GM19438 (cell line): ENCODE results near the gene APOL1.
"Not testable (repeated sequence)": the region's sequence is repeated elsewhere in the genome, so short reads cannot be mapped to it uniquely, and the experiment has no call there.

Experiments used
- ATAC-seq: cut with Tn5 transposase; IDR thresholded peaks from one replicate; pipeline ENCODE4 v1.9.1; 2021; ENCODE audit warnings: low read depth; ENCODE audit not compliant: unreplicated experiment

Gene APOL1

DNA sequence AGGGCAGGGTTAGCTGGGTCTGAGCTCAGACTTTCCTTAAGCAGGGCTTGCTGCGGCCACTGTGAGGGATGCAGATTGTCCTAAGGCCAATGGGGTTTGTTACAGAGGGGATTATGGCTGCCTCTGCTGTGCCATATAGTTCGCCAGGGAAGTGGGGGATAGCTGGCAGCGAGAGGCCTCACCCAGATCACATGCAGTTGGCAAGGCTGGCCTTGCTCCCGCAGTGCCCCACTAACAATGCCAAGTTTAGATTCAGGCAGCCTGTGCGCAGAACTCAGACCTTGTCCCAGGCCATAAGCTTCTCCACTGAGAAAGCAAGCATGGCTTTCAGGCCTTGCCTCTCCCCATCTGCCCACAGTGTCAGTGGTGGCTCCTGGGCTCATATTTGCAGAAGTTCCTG is 8.9 kb upstream of the APOL1 start:
- ATAC-seq: no peak

DNA sequence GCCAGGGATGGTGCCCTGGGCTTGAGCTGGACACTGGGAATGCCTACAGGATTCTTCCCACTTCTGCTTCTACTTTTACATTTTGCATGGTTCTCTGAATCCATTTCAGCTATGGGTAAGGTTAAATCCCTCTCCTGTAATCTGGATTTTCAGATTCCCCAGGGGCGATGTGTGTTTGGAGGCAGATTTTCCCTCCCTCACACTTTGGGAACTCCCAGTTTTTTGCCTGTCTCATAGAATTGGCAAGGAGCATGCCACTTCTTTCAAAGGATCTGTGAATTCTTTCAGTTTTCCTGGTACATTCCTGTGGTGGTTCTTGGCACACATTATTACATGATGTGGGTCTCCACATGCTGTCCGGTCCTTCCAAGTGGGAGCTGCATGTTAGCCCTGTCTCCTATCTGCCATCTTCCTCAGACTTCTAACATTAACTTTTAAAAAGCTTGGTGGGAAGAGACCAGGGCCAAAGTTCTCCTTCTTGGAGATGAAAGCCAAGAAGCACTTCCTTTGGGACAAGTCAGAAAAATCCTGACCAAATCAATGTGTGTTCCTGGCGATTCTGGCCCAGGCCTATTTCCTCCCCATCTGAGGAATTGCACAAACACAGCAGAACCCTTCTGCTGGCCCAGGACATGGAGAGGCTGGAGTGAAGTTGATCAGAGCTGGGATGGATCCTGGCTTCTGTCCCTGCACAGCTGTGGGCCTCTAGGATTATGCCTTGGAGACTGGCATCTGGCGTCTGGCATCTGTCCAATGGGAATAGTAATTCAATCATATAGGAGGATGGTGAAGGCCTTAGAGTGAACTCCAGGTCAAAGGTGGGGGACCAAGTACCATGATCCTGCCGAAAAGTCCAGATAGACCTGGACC is 8.2 kb upstream of the APOL1 start:
- no peak for ATAC-seq

DNA sequence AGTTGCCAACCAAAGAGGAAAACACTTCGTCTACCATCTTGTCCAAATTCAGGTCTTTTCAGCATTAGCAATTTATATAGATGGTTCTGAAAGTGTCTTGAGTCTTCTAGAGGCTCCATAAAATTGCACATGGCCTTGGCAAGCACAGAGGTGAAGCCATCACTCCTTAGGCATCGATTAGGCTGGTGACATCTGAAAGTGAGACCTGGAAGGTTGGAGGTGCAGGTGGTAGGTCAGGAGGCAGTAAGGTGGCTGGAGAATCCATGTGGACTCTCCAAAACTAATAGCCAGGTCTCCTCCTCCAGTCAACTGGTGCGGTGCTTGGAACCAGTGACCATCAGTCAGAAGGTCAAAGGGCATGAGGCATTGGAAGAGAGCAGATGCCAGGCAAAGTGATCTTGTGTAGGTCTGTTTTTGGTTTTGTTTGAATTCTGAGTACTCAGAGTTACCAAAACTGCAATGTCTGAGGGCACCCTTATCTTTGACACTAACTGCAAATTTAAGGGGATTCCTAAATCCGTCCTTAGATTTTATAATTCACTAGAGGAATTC is 7.1 kb upstream of the APOL1 start:
- no peak for ATAC-seq

DNA sequence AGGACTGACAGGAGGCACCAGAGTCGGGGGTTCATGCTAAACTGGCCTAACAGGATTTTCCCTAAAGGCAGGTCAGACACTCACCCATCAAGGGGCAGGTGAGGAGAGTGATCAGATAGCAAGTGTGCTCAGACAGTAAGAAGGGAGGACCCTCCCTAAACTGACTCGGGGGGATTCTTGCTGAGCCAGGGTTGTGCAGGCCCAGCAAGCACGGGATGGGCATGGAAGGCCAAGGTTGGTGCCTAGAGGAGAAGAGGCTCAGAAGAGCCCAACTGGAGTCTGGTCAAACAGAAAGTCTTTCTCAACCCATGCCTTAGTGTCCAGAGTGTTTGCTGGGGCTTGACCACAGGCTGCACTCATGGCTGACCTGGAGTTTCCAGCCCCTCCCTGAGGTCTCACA is 6.2 kb upstream of the APOL1 start:
- no peak for ATAC-seq

DNA sequence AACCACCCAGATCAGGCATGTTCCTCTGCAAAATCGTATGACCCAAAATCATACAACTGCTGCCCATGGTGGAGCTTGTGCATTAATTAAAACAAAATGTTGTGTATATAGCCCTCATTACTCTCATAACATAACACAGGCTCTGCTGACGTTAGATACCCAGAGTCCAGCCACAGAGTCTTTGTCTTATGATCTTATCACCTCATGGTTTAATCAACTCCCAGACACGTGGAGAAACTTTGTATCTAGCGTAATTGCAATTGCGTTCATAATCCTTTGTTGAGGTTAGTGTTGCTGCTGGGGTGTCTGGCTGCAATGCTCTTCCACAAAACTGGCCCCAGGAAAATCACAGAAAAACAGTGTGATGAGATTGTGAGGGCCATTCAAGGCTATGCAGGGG is 5.0 kb upstream of the APOL1 start:
- ATAC-seq: no peak

DNA sequence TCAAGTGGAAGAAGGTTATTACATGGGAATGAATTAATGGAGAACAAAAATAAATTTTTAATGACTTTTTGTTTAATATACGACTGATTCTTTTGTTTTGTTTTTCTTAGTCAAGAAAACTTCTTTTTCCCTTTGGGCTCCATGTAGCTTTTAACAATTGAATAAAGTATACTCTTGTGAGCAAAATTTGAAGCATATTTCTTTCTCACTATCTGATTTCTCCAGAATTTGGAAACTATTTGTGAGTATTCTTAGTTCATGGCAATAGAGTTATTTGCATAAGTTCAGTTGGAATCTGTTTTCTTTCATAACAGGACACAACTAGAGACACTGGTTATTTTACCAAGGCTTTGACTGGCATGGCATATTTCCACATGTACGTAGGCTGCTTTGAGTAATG is 3.8 kb upstream of the APOL1 start:
- ATAC-seq: no peak

DNA sequence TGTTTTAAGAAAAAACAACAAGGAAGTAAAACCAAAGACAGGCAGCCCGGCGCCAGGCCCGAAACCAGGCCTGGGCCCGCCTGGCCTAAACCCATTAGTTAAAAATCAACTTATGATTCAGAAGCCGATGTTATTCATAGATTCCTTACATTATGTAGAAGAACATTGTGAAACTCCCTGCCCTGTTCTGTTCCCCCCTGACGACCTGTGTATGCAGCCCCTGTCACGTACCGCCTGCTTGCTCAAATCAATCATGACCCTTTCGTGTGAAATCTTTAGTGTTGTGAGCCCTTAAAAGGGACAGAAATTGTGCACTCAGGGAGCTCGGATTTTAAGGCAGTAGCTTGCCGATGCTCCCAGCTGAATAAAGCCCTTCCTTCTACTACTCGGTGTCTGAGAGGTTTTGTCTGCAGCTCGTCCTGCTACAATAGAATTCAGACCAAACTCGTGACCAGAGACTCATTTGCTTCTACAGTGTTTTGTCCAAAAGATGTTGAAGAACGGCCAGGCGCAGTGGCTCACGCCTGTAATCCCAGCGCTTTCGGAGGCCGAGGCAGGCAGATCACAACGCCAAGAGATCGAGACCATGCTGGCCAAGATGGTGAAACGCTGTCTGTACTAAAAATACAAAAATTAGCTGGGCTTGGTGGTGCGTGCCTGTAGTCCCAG is 2.5 kb upstream of the APOL1 start:
- ATAC-seq: not testable (repeated sequence)

DNA sequence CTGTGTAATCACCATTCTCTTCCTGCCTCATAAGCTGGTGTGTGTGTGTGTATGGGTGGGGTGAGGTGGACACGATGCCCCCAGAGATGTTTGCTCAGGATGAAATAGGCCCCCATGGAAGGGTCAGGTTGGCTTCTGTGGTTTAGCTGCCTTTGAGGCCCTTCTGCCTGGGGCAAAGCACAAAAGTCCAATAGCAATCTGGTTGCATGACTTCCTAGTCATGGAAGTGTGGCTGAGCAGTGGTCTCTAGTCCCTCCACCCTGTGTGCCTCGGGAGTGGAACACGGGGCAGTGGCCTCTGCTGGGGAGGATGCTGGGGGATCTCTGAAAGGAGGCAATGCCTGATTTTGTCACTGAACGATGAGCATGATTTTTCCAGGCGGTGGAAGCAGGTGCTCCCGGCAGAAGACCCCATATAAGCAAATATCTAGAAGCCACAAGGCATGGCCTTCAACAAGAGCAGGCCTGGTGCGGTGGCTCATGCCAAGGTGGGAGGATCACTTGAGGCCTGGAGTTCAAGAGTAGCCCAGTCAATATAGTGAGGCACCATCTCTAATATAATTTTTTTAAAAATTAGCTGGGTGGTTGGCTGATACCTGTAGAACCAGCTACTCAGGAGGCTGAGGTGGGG is 839 bp upstream of the APOL1 start:
- ATAC-seq: not testable (repeated sequence)

DNA sequence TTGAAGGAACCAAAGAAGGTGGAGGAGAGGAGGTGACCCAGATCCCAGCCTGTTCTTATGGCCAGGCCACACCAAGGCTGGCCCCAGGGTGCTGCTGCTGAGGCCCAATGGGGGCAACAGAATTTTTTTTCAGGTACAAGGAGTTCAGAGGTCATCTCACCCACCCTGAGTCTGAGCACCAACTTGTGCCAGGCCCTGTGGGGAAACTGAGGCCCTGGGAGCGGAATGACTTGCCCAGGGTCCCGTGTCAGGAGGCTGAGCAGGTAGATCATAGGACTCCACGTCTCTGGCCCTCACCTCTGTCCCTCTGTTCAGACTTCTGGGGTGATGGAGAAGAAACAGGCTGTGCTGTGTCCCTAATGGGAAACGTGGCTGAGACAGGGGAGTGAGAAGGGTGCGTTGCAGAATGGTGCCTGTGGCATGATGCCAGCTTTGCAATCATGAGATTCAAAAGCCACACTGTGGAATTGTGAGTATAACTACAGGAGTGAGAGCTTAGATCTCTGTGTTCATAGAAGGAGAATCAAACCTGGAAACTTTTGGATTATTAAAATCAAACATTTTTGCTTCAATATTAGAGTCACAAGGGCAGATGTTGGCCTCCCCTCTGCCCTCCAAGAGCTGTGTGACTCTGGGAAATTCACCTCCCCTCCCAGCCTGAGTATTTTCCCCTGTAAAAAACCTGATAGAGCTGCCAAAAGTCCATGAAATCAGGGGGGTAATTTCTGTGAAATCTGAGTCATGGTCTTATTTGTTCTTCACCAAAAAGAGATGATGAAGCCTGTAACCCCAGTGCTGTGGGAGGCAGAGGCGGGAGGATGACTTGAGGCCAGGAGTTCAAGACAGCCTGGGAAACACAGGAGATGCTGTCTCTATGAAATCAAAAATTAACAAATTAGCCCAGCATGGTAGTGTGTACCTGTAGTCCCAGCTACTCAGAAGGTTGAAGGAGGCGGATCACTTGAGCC is 874 bp downstream of the APOL1 start:
- ATAC-seq: peak; percentile 15

DNA sequence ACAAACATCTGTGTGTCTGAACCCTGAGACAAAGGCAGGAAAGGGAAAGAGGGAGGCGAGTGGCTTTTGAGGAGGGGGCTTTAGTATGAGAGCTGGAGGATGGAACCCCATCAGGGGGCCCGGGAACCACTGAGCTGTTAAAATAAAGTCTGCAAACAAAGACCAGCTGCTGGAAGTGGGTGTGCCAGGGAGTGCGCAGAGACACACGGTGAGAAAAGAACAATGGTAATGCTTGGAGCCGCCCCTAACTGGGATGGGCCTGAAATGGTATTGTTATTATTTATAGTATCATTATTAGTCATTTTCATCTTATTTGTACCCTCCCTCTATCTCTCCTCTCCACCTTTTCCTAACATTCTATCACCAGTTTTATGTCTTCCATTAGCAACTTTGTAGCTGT is 2.6 kb downstream of the APOL1 start:
- ATAC-seq: not testable (repeated sequence)

DNA sequence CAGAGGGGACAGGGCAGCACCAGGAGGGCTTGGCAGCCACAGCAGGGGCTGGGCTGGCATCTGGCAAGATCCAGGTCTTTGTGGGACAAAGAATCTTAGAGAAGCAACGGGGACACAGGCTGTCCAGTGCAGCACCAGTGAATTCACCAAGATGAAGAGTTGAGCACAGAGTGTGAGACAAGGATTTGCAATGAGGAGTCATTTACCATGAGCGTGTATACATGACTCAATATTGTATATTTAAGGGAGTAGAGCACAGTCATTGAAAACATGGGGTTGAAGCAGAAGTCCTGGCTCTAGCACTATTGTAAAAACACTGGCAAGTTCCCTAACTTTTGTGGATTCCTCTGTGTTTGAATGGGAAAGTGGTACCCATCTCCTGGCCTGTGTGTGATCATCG is 3.5 kb downstream of the APOL1 start:
- no peak for ATAC-seq

DNA sequence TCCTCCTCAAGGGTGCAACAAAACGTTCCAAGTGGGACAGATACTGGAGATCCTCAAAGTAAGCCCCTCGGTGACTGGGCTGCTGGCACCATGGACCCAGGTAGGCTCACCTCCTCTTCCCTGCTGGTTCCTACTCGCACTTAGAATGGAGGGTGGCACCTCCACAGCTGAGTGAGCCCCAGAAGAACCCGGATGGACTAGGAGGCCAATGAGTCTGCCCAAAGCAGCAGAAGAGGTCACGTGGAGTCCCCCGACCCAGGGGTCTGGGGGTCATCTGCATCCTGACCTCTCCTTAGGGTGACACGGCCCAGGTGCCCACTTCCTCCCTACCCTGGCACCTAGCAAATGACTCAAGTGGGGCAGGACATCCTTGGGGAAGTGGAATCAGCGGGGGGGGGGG is 4.4 kb downstream of the APOL1 start:
- ATAC-seq: no peak

DNA sequence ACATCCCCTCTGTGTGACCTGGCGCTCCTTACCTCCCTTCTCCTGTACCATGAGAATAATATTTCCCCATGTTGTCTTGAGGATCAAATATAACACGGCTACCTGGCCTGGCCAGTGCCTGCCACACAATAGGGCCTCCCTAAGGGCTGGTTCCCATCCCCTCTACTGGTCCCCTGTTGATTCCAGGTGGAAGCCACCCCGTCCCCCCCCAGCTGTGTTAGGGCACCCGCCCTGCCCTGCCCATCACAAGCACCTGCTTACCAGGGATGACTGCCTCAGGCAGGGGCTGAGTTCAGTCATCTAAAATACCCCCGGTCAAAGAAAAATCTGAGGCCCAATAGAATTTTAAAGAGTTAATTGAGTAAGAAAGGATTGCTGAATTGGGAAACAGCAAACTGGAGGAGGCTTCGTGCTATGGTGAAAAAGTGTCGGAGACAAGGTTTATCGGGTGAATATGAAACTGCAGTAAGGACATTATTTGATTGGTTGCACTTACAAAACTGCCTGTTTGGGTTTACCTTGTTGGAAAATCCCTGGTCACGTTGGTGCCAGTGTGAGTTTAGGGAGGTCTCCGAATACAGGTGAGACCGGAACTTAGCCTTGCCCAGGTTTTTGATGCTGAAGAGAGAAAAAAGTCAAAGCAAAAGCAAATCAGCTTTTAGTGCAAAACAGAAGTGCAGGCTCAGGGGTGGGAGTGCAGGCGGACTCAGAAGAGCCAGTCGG is 5.2 kb downstream of the APOL1 start:
- no peak for ATAC-seq

DNA sequence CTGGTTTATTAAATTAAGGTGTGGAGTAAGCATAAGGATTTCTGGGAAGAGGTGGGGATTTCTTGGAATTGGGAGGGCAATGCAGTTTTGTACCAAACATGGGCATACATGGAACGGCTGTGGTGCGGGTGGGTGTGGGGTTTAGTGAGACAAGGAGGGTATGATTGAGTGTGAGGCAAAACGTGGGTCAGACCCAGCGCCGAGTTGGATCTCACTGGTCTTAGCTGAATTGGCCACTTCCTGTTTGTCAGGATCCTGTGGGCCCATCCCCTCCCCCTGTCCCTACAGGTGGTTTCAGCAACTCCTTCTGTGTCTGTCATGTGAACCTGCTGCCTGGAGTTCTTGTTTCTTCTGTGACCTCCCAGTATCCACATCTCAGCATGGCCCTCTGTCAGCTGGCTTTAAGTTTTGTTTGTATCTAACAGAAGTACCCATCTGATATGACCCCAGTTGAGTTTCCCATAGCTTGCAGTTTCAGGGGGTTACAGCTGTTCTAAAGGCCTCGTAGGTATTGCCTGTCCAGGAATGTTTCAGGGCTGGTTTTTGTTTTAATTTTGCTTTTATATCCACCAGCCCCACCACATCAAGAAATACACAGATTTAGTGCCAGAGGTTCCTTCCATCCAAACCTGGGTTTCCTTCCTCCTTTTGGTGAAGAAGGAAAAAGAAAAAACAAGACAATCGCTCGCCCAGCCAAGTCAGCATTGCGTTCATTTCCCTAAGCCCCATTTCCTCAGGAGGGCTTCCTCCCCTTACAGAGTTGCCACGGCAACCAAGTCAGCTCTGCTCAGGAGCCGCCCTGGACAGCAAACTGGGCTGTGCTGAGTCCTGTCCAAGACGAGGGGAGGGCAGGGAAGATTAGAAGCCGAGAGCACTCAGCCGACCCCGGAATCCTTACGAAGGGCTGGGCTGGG is 6.0 kb downstream of the APOL1 start:
- ATAC-seq: no peak

DNA sequence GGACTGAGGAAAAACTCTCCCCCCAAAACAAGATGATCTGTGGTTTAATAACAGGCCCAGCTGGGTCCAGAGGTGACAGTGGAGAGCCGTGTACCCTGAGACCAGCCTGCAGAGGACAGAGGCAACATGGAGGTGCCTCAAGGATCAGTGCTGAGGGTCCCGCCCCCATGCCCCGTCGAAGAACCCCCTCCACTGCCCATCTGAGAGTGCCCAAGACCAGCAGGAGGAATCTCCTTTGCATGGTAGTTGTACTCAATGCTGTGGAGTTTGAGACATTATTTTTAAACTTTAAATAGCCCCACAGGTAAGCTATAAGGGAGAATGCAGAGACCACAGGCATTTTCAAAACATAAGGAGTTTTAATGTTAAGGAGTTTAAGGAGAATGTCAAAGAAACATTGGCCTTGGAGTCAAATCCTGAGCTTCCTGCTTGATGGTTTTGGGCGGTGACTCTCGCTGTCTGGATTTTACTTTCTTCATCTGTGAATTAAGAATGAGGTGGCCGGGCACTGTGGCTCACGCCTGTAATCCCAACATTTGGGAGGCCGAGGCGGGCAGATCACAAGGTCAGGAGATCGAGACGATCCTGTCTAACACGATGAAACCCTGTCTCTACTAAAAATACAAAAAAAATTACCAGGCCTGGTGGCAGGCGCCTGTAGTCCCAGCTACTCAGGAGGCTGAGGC is 6.8 kb downstream of the APOL1 start:
- ATAC-seq: no peak

DNA sequence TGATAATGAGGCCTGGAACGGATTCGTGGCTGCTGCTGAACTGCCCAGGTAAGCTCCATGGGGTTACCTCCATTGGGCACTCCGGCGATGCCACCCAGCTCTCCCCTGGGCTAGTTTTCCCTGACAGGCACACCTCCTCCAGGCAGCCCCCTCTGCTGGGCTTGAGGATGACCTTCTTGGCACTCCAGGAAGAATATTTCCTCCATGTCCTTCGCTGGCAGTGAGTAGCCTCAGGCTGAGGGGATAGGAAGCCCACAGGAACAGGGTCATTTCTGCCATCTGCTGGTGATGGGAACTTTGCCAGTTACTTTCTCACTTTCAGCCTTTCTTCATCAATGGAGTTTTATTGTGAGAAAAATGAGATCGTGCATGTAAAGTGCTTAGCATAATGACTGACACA is 8.7 kb downstream of the APOL1 start:
- not testable (repeated sequence) for ATAC-seq

DNA sequence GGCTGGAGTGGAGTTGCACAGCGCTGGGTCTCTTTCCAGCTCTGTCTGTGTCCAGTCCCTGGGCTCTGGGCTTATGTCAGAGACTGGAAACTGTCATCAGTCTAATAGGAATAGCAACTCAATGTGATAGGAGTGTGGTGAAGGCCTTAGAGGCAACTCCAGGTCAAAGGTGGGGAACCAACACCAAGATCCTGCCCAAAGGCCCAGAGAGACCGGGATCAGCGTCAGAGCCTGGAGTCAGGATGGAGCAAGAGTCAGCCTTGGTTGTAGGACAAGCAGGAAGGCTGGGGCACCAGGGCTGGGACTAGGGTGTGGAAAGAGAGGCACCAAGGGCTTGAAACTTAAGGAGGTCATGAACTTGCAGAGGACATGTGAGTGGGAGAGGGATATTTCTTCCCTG is 9.4 kb downstream of the APOL1 start:
- not testable (repeated sequence) for ATAC-seq

DNA sequence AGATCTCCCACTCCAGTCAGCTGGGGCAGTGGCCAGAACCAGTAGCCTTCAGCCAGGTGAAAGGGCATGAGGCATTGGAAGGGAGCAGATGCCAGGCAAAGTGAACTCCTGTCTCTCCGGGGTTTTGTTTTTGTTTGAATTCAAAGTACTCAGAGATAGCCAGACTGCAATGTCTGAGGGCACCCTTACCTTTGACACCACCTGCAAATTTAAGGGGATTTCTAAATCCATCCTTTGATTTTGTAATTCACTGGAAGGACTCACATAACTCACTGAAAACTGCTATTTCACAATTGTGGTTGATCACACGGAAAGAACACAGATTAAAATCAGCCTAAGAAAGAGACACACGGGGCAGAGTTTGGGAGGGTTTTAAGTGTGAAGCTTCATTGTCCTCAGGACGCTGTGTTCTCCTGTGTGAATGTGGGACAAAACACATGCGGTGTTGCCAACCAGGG is 10.3 kb downstream of the APOL1 start:
- not testable (repeated sequence) for ATAC-seq
